Endodermal cell (in vitro differentiated cells): ENCODE measurements around the gene MPST. TPM values are rescaled to one million over a fixed set of nuclear protein-coding genes. Genes with fewer than 3 reads are reported as not detected.

Experiments
- DNase-seq: peaks from one replicate; pipeline ENCODE4 v3.0.0-alpha.2; 2017
- H3K27ac ChIP-seq: 2 replicates; pipeline ENCODE4 v1.5.1; 2013; ENCODE audit warnings: mild to moderate bottlenecking, low read depth, low read length, moderate library complexity
- H3K27me3 ChIP-seq: 2 replicates; pipeline ENCODE4 v1.6.1; 2013; ENCODE audit warnings: mild to moderate bottlenecking, low read length, moderate library complexity; ENCODE audit not compliant: insufficient read depth, control insufficient read depth, poor library complexity, severe bottlenecking
- H3K36me3 ChIP-seq: 2 replicates; pipeline ENCODE4 v1.7.0; 2013; ENCODE audit warnings: mild to moderate bottlenecking, low read length, moderate library complexity; ENCODE audit not compliant: control insufficient read depth, insufficient read depth
- H3K4me1 ChIP-seq: one replicate; pipeline ENCODE4 v1.7.0; 2013; ENCODE audit warnings: low read length; ENCODE audit not compliant: control insufficient read depth, insufficient read depth
- H3K4me3 ChIP-seq: 2 replicates; pipeline ENCODE4 v1.5.1; 2013; ENCODE audit warnings: mild to moderate bottlenecking, low read length, moderate library complexity
- H3K9ac ChIP-seq: 2 replicates; pipeline ENCODE4 v1.6.1; 2013; ENCODE audit warnings: mild to moderate bottlenecking, low read length, moderate library complexity; ENCODE audit not compliant: poor library complexity, severe bottlenecking; ENCODE audit errors: extremely low read depth
- H3K9me3 ChIP-seq: 2 replicates; pipeline ENCODE4 v1.6.1; 2013; ENCODE audit warnings: mild to moderate bottlenecking, low read length, moderate library complexity; ENCODE audit not compliant: control insufficient read depth
- H3K27ac Mint-ChIP-seq: 2 replicates; pipeline ENCODE4 v1.8.0; 2020; ENCODE audit warnings: mixed read lengths
- H3K27me3 Mint-ChIP-seq: 2 replicates; pipeline ENCODE4 v1.8.0; 2021; ENCODE audit warnings: mild to moderate bottlenecking, mixed read lengths; ENCODE audit not compliant: insufficient read depth
- H3K36me3 Mint-ChIP-seq: 2 replicates; pipeline ENCODE4 v1.8.0; 2020; ENCODE audit warnings: low read depth, mixed read lengths
- H3K4me1 Mint-ChIP-seq: 2 replicates; pipeline ENCODE4 v1.8.0; 2020; ENCODE audit warnings: mixed read lengths
- H3K4me3 Mint-ChIP-seq: 2 replicates; pipeline ENCODE4 v1.8.0; 2020; ENCODE audit warnings: mild to moderate bottlenecking, moderate library complexity, mixed read lengths
- H3K9me3 Mint-ChIP-seq: 2 replicates; pipeline ENCODE4 v1.8.0; 2020; ENCODE audit warnings: mild to moderate bottlenecking, mixed read lengths
- CTCF ChIP-seq: fragments of 200-600 bp; sonication (generic); conservative IDR thresholded peaks from 2 replicates; pipeline ENCODE4 v1.5.0; 2021; ENCODE audit warnings: antibody characterized with exemption, mild to moderate bottlenecking
- WGBS, 2 experiments: methylation state at CpG; one replicate each; pipeline versions ENCODE4 v1.1.5 to v1.1.7; 2013; ENCODE audit warnings: missing lambda C conversion rate in 2 of 2, mixed read lengths in 1 of 2; ENCODE audit not compliant: insufficient coverage in 1 of 2, insufficient read length in 1 of 2; 5-methylcytosine and 5-hydroxymethylcytosine counted together
- total RNA-seq, 2 donors: library from RNA; stranded (reverse); fragmentation: NEBNext Ultra II Directional in 1 of 2; extraction: Animal tissue kit (Norgen Biotek cat#: 25700) in 1 of 2; gene quantifications; 2 replicates in 1 of 2; 3 replicates in 1 of 2; pipeline ENCODE4 v1.2.1, GENCODE V29; 2021

Gene MPST
- total RNA-seq, 2 donors from 2014 or later, result 71.7 to 74.6 TPM

DNA sequence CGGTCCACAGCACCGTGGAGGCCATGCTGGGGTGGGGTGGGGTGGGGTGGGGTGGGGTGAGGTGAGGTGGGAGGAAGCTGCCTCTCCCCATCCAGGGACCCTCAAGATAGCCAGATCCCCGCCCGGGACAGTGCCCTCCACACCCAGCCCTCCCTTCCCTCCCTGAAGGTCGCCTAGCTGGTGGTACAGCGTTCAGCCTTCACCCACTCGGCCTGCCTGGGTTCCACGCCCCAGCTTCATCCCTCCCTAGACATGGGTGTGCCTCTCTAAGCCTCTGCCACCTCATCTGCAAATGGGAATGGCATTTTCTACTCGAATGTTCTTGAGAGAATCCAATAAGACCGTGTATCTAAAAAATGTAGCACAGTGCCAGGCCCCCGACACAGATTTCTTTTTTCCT, 49.8 kb downstream of the MPST start:
- no peak overlapping the region for H3K27ac ChIP-seq
- Mint-ChIP-seq H3K4me3 (peak overlapping the region; percentile 34), H3K36me3 (no peaks in the 10 kb centered on the region), H3K27ac (no peak overlapping the region), H3K27me3 (peaks cover 32% of the 10 kb centered on the region), H3K9me3 (no peaks in the 10 kb centered on the region), H3K4me1 (no peaks in the 10 kb centered on the region)
- DNase-seq, result no peak
- H3K4me1 ChIP-seq, result no peaks in the 10 kb centered on the region
- no peak overlapping the region for H3K4me3 ChIP-seq
- H3K9me3 ChIP-seq, result no peaks in the 10 kb centered on the region
- WGBS, 2 experiments, result 66 to 74% methylated on average over 5 to 9 of the region's 11 CpGs
- H3K36me3 ChIP-seq, result no peaks in the 10 kb centered on the region
- no peak overlapping the region for H3K9ac ChIP-seq
- no peak for TF ChIP-seq CTCF
- H3K27me3 ChIP-seq, result peaks cover 51% of the 10 kb centered on the region

- Histone ChIP-seq H3K36me3 (no peaks in the 10 kb centered on the region), H3K27me3 (peaks cover 53% of the 10 kb centered on the region), H3K4me3 (no peak overlapping the region), H3K9me3 (no peaks in the 10 kb centered on the region), H3K27ac (no peak overlapping the region), H3K9ac (no peak overlapping the region), H3K4me1 (no peaks in the 10 kb centered on the region)
- Mint-ChIP-seq H3K4me3 (no peak overlapping the region), H3K36me3 (no peaks in the 10 kb centered on the region), H3K4me1 (no peaks in the 10 kb centered on the region), H3K27me3 (peaks cover 32% of the 10 kb centered on the region), H3K27ac (no peak overlapping the region), H3K9me3 (no peaks in the 10 kb centered on the region)
- WGBS, 2 experiments, result 90 to 93% methylated on average over 2 to 9 of the region's 9 CpGs
- TF ChIP-seq CTCF, result no peak
- DNase-seq, result no peak
These were observed 50.2 kb downstream of the MPST start for GRCh38 chr22:37069719-37070118.

- no peaks in the 10 kb centered on the region for H3K36me3 ChIP-seq
- no peaks in the 10 kb centered on the region for H3K4me1 ChIP-seq
- no peak overlapping the region for H3K4me3 ChIP-seq
- WGBS, 2 experiments, result 82 to 83% methylated on average over 1 to 8 of the region's 8 CpGs
- TF ChIP-seq CTCF, result no peak
- Mint-ChIP-seq H3K4me3 (no peak overlapping the region), H3K9me3 (no peaks in the 10 kb centered on the region), H3K36me3 (no peaks in the 10 kb centered on the region), H3K4me1 (no peaks in the 10 kb centered on the region), H3K27me3 (peaks cover 32% of the 10 kb centered on the region), H3K27ac (no peak overlapping the region)
- peaks cover 59% of the 10 kb centered on the region for H3K27me3 ChIP-seq
- no peak for DNase-seq
- no peak overlapping the region for H3K9ac ChIP-seq
- H3K9me3 ChIP-seq, result no peaks in the 10 kb centered on the region
- no peak overlapping the region for H3K27ac ChIP-seq
These were observed 50.8 kb downstream of the MPST start for GRCh38 chr22:37070334-37070733.
